Stimulated activated CD4-positive, alpha-beta T cell treated with anti-CD3 and anti-CD28 coated beads, Interleukin-4, amount 100 ng/mL, for 24 hours (primary cell): ENCODE data around the gene MMD.
"Not testable (repeated sequence)": the region's sequence is repeated elsewhere in the genome, so short reads cannot be mapped to it uniquely, and the experiment has no call there.

Experiments
- DNase-seq: peaks from one replicate; pipeline ENCODE4 v3.0.0-alpha.2; 2020

Gene MMD, protein sequence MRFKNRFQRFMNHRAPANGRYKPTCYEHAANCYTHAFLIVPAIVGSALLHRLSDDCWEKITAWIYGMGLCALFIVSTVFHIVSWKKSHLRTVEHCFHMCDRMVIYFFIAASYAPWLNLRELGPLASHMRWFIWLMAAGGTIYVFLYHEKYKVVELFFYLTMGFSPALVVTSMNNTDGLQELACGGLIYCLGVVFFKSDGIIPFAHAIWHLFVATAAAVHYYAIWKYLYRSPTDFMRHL

DNA sequence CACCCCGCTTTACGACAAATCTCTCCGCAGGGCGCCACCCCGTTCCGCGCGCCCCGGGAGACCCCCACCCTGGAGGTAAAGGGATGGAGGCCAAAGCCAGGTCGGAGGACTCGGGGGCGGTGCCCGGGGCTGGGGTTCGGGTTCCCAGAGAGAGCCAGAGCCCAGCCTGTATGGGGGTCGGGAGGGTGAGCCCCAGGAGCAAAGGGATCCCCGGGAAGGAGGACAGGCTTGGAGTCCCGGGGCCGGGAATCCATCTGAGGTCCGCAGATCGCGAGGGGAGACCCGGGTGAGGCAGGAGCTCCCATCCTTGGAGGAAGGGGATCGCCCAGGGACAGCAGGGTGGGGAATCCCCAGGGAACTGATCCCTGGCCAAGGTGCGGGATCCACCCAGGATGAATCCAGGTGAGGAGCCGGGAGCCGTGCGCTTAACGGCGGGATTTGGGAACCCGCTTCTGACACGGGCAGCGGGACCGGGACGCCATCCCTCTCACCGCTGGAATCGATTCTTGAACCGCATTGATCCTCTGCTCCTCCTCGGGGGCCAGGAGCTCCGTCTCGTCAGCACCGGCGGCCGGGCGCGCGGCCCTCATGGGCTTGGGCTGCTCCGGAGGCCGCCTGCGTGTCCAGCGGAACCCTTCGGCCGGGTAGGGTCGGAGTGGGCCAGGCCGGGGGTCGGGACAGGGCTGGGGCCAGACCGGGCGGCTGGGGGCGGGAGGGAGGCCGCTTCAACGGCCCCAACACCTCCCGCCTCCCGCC is at the start of gene MMD:
TSS of gene MMD (minus strand) at position 657 of the 756 bp plus-strand sequence. CDS start at position 517, 140 bp downstream.
- peak; percentile 10 for DNase-seq

DNA sequence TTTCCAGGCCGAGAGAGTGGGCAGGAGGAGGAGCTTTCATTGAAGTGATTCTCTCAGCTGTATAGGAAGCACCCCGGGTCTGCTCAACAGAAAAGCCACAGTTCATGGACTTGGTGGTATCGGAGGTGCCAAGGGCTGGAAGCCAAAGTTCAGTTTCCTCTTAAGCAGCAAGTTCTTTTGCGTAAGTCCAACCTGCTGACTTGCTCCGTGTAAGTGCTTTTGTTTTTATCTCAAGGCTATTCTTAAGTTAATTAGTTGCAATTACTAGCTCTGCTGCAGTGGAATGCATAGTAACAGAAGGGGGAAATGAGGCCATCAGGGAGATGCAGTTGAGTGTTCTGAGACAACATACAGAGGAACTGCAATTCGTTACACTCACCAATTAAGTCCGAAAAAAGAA is 45.0 kb upstream of the MMD start:
- DNase-seq, result no peak

DNA sequence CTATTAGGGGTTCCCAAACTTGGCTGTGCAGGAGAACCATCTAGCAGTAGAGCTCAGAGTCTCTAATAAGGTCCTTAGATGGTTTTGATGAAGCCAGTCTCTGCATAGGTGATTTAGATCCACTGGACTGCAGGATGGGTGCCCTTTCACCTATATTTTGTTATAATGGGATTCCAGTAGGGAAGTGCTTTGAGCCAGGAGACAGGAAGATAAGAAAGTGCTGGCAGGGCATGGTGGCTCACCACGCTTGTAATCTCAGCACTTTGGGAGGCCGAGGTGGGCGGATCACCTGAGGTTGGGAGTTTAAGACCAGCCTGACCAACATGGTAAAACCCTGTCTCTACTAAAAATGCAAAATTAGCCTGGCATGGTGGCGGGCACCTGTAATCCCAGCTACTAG is 44.1 kb upstream of the MMD start:
- not testable (repeated sequence) for DNase-seq

DNA sequence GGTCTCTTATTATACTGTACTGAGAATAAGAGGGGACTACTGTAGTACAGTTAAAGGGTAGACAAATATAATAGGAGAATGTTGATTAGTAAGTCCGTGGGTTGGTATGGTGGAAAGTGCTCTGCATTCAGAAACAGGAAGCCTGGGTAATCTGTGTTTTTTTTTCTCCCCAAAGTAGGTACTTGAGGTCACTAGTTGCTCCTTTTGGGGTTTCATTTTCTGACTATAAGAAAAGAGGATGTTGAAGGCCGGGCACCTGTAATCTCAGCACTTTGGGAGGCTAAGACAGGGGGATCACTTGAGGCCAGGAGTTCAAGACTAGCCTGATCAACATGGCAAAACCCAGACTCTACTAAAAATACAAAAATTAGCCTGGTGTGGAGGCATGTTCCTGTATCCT is 42.0 kb upstream of the MMD start:
- DNase-seq, result no peak

DNA sequence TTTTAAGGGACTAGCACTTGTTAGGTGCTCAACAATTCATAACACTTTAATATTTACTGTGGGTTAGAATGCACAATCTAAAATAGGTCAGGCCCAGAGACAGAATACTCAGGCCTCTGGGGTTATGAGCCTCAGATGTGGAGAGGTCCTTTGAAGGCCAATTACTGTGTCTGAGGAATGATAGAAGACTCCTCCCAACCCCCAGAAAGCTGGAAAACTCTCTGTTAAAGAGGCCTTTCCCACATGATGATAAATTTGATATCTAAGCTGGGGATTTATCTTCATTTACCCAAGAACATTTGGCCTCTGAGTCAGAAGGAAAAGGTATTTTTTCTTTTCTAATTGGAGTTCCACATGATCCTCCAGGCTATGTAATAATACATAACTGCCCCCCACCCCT is 41.1 kb upstream of the MMD start:
- no peak for DNase-seq

DNA sequence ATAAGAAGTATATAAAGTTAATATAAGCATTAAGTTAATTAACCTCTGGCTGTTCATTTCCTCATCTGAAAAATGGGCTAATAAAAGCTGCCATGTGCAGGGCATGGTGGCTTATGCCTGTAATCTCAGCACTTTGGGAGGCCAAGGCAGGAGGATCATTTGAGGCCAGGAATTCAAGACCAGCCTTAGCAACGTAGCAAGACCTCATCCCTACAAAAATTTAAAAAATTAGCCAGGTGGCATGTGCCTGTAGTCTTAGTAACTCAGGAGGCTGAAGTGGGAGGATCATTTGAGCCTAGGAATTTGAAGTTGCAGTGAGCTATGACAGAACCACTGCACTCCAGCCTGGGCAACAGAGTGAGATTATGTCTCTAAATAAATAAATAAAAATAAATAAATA is 40.6 kb upstream of the MMD start:
- DNase-seq, result no peak

DNA sequence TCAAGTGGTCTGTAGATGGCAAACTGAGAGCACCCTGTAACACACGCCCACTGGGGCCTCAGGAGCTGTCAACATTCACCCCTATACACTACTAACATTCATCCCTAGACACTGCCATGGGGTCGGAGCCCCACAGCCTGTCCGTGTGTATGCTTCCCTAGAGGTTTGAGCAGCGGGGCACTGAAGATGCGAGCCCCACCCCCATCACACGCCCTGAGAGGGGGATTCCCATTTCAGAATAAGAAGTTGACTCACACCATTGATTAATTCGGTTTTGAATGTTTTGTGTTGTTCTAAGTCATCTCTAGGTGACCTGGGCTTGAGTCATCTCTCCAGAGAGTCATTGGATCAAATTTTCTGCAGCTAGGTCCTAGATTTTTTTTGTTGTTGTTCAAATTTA is 37.3 kb upstream of the MMD start:
- DNase-seq, result peak; percentile 66

DNA sequence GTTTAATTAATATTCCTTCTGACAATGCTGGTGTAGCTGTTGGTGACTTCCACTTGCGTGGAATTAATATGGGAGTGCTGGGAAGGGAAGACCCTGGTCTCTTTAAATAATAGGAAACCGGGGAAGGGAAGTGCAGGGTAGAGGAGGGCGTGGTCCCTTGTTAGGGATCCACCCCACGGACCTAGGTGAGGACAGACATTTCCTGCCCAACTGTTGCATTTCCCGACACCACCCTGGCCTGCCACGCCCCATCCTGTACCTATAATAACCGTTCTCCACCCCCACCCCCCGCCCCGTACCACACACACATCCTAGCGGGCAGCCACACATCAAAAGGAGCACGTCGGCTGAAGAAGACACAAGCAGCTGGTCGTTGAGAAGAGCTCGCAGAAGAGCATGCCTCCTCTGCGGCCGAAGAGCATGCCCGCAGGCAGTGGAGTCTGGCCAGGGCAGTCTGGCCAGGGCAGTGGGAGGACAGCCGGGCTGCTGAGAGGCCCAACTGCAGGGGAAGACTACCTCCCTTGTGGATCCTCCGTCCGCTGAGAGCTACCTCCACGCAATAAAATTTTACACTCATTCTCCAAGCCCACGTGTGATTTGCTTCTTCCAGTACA is 36.8 kb upstream of the MMD start:
- no peak for DNase-seq

DNA sequence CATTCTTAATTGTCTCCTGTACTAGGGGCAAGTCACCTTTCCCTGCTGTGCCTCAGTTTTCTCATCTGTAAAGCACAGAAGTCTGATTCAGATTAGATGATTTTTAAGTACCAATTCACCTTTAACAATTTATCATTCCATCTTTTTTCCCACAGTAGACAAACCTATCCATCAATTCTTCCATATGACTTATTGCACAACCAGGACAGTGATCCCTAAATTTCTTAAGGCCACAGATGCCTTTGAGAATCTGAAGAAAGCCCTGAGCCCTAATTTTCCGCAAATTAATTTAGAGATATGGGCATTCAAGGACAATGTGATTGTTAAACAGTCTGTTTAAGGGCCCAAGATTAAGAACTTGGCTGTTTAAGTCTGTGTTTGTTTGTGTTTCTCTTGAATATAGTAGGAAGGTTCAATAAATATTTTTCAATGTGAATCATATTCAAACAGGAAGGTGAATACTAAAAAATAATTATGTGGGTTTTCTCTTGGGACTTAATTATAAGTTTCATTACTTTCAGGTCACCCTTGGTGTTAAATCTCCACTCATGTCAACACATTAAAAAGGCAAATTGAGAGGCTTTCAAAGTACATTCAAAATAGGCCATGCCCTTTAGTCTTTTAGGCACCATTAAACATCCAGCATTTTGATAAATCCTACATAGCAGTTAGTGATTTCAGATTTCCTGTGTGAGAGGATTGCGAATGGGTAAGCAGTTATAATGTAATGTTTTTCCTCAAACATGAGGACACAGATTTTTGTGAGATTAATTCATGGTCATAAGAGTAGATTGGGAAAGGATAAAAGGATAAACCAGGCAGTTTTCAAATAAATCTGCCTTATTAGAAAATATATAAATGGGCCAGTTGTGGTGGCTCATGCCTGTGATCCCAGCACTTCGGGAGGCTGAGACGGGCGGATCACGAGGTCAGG is 34.9 kb upstream of the MMD start:
- no peak for DNase-seq

DNA sequence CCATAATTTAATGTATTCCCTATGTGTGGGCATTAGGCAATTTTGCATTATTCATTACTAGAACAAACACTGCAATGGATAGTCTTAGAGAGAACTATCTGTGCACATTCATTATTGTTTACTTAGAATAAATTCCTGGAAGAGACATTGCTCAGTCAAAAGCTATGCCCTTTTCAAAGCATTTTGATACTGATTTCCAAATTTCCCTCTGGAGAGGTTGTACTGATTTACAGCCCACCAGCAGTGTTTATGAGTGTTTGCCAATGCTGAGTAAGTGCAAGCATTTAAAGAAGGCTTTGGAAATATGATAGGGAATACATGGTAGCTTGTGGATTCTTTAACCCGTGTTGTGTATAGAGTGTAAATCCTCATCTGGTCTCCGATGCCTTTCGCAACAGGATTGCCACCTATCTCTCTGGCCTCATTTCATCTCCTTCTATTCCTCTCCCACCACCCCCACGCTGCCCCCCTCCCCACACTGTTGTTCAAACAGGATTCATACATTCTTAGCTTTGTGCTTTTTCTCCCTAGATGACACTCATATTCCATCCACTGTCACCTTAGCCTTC is 33.4 kb upstream of the MMD start:
- no peak for DNase-seq

DNA sequence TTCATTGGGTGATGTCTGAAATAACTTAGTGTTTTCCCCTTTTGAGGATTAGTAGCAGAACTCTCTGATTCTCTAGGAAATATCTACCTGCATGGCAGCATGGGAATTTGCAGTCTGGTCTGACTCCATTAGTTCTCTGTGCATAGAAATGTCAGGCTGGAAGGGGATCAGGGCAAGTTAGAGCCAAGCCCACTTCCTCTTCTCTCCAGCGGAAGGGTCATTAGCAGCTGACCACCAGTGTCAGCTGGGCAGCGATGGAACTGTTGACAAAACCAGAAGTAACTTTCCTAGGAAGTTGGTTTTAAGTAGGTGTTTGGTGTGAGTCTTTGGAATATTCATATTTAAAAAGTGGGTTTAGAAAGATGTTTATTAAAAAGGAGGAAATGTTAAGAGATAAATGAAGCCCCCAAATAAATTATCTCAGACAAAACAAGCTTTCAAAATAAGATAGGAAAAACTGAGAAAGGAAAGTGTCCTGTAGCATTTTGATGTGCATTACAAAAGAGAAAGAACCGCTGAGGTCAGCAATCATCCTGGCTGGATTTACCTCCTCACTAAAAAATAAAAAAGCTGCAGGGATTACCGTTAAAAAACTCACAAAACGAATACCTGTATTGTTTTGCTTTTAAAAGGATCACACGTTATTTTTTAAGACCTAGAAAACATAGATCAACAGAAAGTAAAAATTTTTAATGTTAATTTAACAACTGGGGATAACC is 32.4 kb upstream of the MMD start:
- no peak for DNase-seq

DNA sequence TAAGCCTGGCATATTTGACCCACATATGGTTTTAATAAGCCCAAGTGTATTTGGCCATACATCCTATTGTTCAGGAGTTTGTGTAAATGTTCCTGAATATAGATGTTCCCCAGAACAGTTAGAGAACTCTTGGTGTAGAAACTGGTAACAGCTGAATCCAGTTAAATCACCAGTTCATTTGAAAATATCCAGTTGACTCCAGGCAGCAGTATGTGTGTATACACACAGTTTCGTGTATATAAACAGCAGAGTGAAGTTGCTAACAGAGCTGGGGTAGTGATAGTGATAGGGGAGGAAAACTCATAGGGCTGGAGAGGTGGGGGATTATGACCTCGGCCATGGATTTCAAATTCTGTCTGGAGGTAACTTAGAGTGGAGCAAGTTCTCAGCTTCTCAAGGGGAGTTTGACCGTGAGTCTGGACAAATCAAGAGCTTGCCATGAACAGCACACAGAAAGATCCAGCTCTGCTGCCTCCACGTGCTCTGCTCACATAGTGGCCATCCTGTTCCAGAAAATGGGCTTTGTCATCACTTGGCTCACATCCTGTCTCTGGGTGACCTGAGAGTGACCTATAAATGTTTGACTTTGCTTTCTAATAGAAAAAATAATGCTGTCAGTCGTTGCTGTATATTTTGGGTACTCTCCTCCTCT is 30.6 kb upstream of the MMD start:
- no peak for DNase-seq

DNA sequence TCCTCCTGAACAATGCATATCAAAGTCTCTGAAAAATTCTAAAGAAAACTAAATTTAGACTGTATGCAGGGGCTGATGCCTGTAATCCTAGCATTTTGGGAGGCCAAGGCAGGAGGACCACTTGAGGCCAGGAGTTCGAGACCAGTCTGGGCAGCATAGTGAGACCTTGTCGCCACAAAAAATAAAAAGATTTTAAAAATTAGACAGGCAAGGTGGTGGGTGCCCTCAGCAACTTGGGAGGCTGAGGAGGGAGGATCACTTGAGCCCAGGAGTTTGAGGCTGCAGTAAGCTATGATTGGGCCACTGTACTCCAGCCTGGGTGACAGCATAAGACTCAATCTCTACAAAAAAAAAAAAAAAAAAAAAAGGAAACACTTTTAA is 30.1 kb upstream of the MMD start:
- no peak for DNase-seq

DNA sequence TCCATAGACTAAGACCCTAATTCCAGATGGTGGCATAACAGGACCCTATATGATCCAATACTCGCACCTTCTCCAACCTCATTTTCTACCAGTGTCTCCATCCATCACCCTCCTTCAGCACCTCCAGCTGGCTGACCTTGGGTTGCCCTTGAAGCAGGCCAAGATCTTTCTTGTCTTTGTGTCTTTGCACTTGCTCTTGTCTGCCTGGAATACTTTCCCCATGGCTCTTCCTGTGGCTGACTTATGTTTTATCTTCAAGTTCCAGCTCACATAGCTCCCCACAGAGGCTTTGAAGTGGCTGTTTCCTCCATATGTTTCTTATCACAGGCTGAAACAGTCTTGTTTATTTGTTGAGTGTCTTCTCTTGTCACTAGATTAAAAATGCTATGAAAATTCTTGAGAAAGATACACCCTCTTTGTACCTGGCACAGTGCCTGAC is 29.6 kb upstream of the MMD start:
- no peak for DNase-seq

DNA sequence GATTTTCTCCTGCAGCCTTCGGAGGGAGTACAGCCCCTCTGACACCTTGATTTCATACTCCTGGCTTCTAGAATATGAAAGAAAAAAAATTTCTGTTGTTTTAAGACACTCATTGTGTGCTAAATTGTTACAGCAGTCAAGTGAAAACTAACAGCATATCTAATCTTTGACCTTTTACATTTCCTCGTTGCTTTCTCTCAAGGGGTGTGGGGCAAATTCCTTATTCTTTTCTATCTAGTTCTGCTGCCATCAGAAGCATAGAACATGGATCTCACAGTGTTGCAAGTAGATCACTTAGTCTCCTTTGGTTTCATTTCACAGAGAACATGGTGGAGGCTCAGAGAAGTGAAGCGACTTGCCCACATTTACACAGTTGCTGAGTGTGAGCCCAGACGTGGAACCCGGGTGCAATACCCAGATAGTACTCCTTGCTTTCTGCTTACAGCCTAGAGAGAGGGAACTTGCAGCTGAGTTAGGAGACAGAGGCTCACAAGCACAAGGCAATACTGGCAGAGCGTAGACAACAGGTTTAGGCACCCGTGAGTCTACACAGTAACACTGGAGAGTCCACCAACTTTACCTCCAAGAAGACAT is 28.7 kb upstream of the MMD start:
- DNase-seq, result no peak

DNA sequence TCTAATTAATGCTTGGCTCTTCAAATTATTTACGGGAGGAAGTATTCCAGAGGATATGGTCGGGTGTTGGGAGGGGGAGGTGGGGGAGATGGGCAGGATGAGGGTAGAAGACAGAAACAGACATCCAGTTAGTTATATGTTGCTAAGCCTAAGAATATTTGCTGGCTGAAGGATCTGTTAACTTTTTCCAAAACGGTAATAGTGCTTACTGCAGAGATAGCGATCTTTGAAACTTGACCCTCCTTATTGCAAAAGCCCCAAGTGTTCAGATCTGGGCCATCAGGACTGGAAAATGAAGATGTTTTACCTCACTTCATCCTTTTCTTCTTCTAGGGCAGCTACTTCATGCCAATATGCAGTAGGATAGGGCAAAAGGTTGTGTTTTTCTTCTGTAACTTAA is 27.0 kb upstream of the MMD start:
- no peak for DNase-seq

DNA sequence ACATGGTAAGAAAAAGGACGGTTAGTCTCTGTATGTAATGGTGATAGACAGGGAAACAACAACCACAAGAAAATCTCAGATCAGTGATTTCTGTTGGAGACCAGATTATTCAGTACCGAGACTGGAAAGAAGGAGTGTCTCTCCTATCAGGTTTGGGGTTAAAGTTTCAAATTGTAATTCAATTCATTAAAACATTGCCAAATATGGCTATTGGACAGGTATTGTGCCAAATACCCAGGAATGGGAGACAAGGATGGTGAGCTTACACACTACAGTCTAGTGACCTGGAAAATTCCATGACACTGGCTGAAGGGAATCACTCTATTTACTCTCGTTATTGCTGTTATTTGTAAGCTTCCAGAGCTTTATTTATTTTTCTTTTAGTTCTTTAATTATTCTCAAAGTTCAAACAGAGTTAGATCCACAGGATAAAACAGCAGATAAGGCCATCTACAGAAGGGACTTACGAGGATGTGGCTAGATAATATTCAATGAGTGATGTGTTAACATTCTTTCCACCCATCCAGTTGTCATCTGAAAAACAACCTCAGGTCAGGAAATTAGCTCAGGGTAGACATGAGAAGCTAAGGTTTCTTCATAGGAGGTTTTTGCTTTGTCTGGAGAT is 25.1 kb upstream of the MMD start:
- DNase-seq, result no peak

DNA sequence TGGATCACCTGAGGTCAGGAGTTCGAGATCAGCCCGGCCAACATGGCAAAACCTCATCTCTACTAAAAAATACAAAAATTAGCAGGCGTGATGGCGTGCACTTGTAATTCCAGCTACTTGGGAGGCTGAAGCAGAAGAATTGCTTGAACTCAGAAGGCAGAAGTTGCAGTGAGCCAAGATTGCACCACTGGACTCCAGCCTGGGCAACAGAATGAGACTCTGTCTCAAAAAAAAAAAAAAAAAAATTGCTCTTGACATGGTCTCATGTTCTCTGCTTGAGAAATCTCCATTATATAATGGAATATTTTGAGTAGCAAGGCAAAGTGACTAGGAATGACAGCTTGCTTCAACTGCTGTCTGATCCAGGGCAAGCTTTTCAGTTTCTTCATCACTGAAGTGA is 24.4 kb upstream of the MMD start:
- not testable (repeated sequence) for DNase-seq

DNA sequence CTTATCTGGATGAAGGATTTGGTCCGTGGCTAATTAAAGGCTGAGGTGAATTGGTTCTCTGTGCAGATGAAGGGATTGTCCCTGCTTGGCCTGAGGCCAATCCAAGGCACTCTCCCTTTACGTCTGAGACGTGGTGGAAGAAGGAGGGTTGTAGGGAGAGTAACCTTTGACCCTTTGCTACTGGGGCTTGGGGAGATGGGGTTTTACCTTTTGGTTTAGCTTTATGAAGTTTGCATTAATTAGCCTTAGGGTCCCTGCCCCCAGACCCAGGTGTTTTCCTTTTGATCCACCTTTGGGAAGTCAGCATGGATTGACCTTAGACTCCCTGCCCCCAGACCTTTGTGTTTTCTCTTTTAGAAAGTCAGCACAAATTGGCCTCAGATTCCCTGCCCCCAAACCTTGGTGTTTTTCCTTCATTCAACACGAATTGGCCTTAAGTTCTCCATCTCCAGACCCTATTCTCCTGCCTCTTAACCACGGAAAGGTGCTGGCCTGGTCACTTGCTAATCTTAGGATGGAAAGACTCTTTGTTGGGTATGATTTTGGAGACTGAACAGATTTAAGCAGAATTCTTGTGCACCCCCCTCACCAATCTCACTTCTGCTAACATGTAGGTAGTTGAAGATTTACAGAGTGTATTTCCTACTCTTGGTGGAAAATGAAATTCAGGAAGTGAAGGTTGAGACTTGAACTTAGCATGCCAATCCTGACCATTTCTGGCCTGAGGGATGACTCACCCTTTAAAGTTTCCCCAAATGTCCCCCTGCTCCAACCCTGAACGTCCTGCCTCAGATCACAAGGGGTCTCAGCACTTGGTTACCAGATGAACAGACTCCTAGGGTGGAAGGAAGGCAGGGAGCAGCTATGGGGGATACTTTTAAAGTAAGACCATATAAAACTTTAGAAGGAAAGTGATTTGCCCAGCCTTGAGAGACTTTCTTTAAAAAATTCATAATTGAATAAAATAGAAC is 23.1 kb upstream of the MMD start:
- DNase-seq, result no peak
